PC-9 (cell line): ENCODE measurements around the gene CCDC54.

ENCODE experiments used
- EZH2 ChIP-seq: fragments of 200-600 bp; sonication (generic); IDR thresholded peaks from 2 replicates; pipeline ENCODE4 v1.8.0; 2017; ENCODE audit warnings: antibody characterized with exemption, low read depth
- TF ChIP-seq, protein P1 (sequence below): fragments of 200-600 bp; sonication (generic); conservative IDR thresholded peaks from 2 replicates; pipeline ENCODE4 v1.6.1; 2017; ENCODE audit warnings: mixed run types, antibody characterized with exemption, mild to moderate bottlenecking, moderate library complexity

DNA sequence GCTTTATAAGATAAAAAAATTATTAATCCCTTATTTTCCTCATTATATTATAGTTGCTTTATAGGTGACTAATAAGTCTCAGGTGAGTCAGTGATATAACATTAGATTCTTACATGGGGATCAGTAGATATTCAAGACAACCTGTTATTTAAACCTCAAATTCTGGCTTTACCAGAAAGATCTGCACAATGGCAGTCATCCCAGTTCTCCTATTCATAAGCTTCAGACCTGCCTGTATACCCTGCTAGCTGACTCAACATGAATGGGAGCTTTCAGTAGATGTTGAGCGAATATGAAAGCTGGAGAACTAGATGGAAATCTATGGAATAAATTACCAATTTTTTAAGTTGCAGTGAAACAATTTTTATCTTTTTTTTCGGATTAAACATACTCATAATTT is 20.5 kb upstream of the CCDC54 start:
- TF ChIP-seq, protein P1, sequence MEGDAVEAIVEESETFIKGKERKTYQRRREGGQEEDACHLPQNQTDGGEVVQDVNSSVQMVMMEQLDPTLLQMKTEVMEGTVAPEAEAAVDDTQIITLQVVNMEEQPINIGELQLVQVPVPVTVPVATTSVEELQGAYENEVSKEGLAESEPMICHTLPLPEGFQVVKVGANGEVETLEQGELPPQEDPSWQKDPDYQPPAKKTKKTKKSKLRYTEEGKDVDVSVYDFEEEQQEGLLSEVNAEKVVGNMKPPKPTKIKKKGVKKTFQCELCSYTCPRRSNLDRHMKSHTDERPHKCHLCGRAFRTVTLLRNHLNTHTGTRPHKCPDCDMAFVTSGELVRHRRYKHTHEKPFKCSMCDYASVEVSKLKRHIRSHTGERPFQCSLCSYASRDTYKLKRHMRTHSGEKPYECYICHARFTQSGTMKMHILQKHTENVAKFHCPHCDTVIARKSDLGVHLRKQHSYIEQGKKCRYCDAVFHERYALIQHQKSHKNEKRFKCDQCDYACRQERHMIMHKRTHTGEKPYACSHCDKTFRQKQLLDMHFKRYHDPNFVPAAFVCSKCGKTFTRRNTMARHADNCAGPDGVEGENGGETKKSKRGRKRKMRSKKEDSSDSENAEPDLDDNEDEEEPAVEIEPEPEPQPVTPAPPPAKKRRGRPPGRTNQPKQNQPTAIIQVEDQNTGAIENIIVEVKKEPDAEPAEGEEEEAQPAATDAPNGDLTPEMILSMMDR: no peak
- no peak for TF ChIP-seq EZH2
